ENCODE results near the gene CORO2A. TPM values are rescaled to one million over a fixed set of nuclear protein-coding genes. Genes with fewer than 3 reads are reported as not detected.

The CORO2A gene
- total RNA-seq, 1 experiment from 2014 or later: 24.3 TPM

GRCh38 chr9:98152526-98152925 lies 39.9 kb downstream of the CORO2A start:
- CTCF ChIA-PET: no interaction called here
- intact Hi-C loops (cut with micrococcal nuclease; ENCODE audit: unreplicated experiment): no loop called here
- Mint-ChIP-seq H3K4me3 (ENCODE audit: low read depth, unreplicated experiment) (no peak overlapping the region), H3K4me1 (ENCODE audit: low read depth, unreplicated experiment) (peaks cover 44% of the 10 kb centered on the region), H3K27ac (ENCODE audit: unreplicated experiment) (no peak overlapping the region), H3K27me3 (ENCODE audit: unreplicated experiment) (no peaks in the 10 kb centered on the region), H3K36me3 (ENCODE audit: insufficient read depth, unreplicated experiment) (peaks cover 23% of the 10 kb centered on the region), H3K9me3 (ENCODE audit: low read depth, unreplicated experiment) (no peaks in the 10 kb centered on the region)
- TF ChIP-seq CTCF (IDR thresholded peaks at IDR 0.05; ENCODE audit: unreplicated experiment): no peak
- no peak for DNase-seq
- BruUV-seq (replicated peaks): no TSS peak

- no peak overlapping the region for H3K4me3 Mint-ChIP-seq (ENCODE audit: low read depth, unreplicated experiment)
- DNase-seq: no peak
- intact Hi-C loops (cut with micrococcal nuclease; ENCODE audit: unreplicated experiment): no loop called here
- TF ChIP-seq CTCF (IDR thresholded peaks at IDR 0.05; ENCODE audit: unreplicated experiment): no peak
- peaks cover 26% of the 10 kb centered on the region for H3K36me3 Mint-ChIP-seq (ENCODE audit: insufficient read depth, unreplicated experiment)
- CTCF ChIA-PET: no interaction called here
- BruUV-seq (replicated peaks): no TSS peak
- H3K9me3 Mint-ChIP-seq (ENCODE audit: low read depth, unreplicated experiment): no peaks in the 10 kb centered on the region
- peaks cover 43% of the 10 kb centered on the region for H3K4me1 Mint-ChIP-seq (ENCODE audit: low read depth, unreplicated experiment)
- H3K27ac Mint-ChIP-seq (ENCODE audit: unreplicated experiment): no peak overlapping the region
- no peaks in the 10 kb centered on the region for H3K27me3 Mint-ChIP-seq (ENCODE audit: unreplicated experiment)
Measured at GRCh38 chr9:98150721-98151120, 41.7 kb downstream of the CORO2A start.

- Mint-ChIP-seq H3K4me1 (ENCODE audit: low read depth, unreplicated experiment) (peaks cover 47% of the 10 kb centered on the region), H3K27ac (ENCODE audit: unreplicated experiment) (no peak overlapping the region), H3K4me3 (ENCODE audit: low read depth, unreplicated experiment) (no peak overlapping the region), H3K9me3 (ENCODE audit: low read depth, unreplicated experiment) (no peaks in the 10 kb centered on the region), H3K36me3 (ENCODE audit: insufficient read depth, unreplicated experiment) (peaks cover 25% of the 10 kb centered on the region), H3K27me3 (ENCODE audit: unreplicated experiment) (no peaks in the 10 kb centered on the region)
- no peak for TF ChIP-seq CTCF (IDR thresholded peaks at IDR 0.05; ENCODE audit: unreplicated experiment)
- no peak for DNase-seq
- CTCF ChIA-PET: no interaction called here
- BruUV-seq (replicated peaks): no TSS peak
- intact Hi-C loops (cut with micrococcal nuclease; ENCODE audit: unreplicated experiment): no loop called here
Measured at GRCh38 chr9:98150164-98150563, 42.3 kb downstream of the CORO2A start.

- DNase-seq: no peak
- no peak for TF ChIP-seq CTCF (IDR thresholded peaks at IDR 0.05; ENCODE audit: unreplicated experiment)
- Mint-ChIP-seq H3K36me3 (ENCODE audit: insufficient read depth, unreplicated experiment) (peaks cover 27% of the 10 kb centered on the region), H3K9me3 (ENCODE audit: low read depth, unreplicated experiment) (no peaks in the 10 kb centered on the region), H3K27ac (ENCODE audit: unreplicated experiment) (no peak overlapping the region), H3K4me3 (ENCODE audit: low read depth, unreplicated experiment) (no peak overlapping the region), H3K27me3 (ENCODE audit: unreplicated experiment) (no peaks in the 10 kb centered on the region), H3K4me1 (ENCODE audit: low read depth, unreplicated experiment) (peaks cover 54% of the 10 kb centered on the region)
- intact Hi-C loops (cut with micrococcal nuclease; ENCODE audit: unreplicated experiment): no loop called here
- BruUV-seq (replicated peaks): no TSS peak
- CTCF ChIA-PET: interaction anchor here (0.5 kb wide), 1 partner anchor 76 kb away, joined by 3 read pairs; no protein-coding TSS in a partner anchor
Measured at GRCh38 chr9:98149422-98149821, 43.0 kb downstream of the CORO2A start.

Measured in Calu3 (cell line).